Measurements from ENCODE around the gene COL6A3.

Gene COL6A3

GRCh38 chr2:237343993-237344392 is 70.0 kb downstream of the COL6A3 start:
- DNase-seq, result no peak

GRCh38 chr2:237341872-237342271 is 72.1 kb downstream of the COL6A3 start:
- no peak for DNase-seq

GRCh38 chr2:237337586-237337985 is 76.4 kb downstream of the COL6A3 start:
- no peak for DNase-seq

- no peak for DNase-seq
Observed at GRCh38 chr2:237336131-237336530, 77.8 kb downstream of the COL6A3 start.

- DNase-seq, result no peak
Observed at GRCh38 chr2:237333748-237334147, 80.2 kb downstream of the COL6A3 start.

GRCh38 chr2:237330541-237330940 is 83.4 kb downstream of the COL6A3 start:
- no peak for DNase-seq

- DNase-seq, result no peak
Observed at GRCh38 chr2:237327175-237327950, 86.6 kb downstream of the COL6A3 start.

- DNase-seq, result no peak
Observed at GRCh38 chr2:237326266-237327171, 87.4 kb downstream of the COL6A3 start.

- DNase-seq, result no peak
Observed at GRCh38 chr2:237324837-237325236, 89.1 kb downstream of the COL6A3 start.

GRCh38 chr2:237324405-237324831 is 89.5 kb downstream of the COL6A3 start:
- no peak for DNase-seq

GRCh38 chr2:237323656-237324055 is 90.3 kb downstream of the COL6A3 start:
- no peak for DNase-seq

- no peak for DNase-seq
Observed at GRCh38 chr2:237322564-237322963, 91.4 kb downstream of the COL6A3 start.

- DNase-seq, result no peak
Observed at GRCh38 chr2:237321746-237322145, 92.2 kb downstream of the COL6A3 start.

- DNase-seq, result no peak
Observed at GRCh38 chr2:237320801-237321560, 93.0 kb downstream of the COL6A3 start.

- no peak for DNase-seq
Observed at GRCh38 chr2:237319887-237320286, 94.1 kb downstream of the COL6A3 start.

GRCh38 chr2:237319086-237319820 is 94.7 kb downstream of the COL6A3 start:
- no peak for DNase-seq

- DNase-seq, result no peak
Observed at GRCh38 chr2:237316339-237316738, 97.6 kb downstream of the COL6A3 start.

- DNase-seq, result no peak
Observed at GRCh38 chr2:237315829-237316225, 98.1 kb downstream of the COL6A3 start.

GRCh38 chr2:237315170-237315828 is 98.7 kb downstream of the COL6A3 start:
- peak; percentile 7 for DNase-seq

- no peak for DNase-seq
Observed at GRCh38 chr2:237314681-237315080, 99.3 kb downstream of the COL6A3 start.

GRCh38 chr2:237314198-237314597 is 99.8 kb downstream of the COL6A3 start:
- no peak for DNase-seq

All from NCI-H526 treated with DMSO at 0.1 percent for 48 hours (cell line).